Measurements from ENCODE around the gene CLDN15.
"Not testable (repeated sequence)": the region's sequence is repeated elsewhere in the genome, so short reads cannot be mapped to it uniquely, and the experiment has no call there.

CLDN15 gene

GRCh38 chr7:101222275-101222830, 15.2 kb downstream of the CLDN15 start:
- DNase-seq, result no peak

DNA sequence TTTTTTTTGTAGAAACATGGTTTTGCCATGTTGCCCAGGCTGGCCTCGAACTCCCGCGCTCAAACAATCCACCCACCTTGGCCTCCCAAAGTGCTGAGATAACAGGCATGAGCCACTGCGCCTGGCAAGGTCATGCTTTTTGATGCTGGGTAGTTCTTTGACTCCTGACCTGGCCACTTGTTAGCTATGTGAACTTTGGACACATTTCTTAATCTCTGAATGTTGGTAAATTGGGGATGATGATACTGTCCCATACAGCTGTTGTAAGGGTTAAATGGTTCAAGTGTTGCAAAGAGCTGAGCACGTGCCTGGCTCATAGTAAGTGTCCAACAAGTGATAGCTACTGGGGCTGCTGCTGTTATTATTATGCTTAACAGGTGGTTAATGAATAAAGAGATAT, 17.3 kb downstream of the CLDN15 start:
- DNase-seq, result no peak

DNA sequence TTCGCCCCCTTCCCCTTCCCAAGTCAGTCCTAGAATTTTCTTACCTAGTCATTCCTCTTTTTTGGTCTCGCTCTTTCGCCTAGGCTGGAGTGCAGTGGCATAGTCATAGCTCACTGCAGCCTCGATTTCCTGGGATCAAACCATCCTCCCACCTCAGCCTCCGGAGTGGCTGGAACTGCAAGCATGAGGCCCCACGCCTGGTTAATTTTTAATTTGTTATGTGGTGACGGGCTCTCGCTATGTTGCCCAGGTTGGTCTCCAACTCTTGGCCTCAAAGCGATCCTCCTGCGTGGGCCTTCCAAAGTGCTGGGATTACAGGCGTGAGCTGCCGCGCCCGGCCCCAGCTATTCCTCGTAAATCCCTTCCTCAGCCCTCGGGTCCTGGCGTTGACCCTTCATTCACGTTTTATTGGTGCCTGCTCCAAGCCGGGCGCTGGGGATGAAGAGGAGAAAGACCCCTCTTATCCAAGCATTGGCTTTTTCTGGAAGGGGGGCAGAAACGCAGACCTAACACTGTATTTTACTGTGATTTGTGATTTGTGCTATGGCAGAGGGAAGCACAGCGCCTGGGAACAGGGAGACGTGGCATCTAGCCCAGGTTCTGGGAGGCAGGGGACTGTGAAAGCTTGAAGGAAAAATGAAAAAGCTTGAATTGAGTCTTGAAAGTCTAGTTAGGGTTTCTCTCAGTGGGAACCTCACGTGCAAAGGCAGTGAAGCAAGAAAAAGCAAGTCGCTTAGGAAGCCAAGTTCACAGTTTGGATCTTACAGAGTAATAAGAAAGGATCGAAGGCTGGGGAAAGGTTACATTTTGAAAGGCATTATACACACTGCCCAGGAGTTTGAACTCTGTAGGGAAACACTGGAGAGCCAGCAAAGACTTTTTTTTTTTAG, 19.1 kb downstream of the CLDN15 start:
- no peak for DNase-seq

GRCh38 chr7:101217388-101218235, 20.0 kb downstream of the CLDN15 start, which contains the start of the genes PLOD3 and ZNHIT1:
Gene PLOD3 (minus strand): TSS chr7:101217581. CDS start chr7:101217274, 307 bp downstream.
Gene ZNHIT1 (plus strand): TSS chr7:101218165. CDS start chr7:101218196, 31 bp downstream.
- DNase-seq, result peak; percentile 87

GRCh38 chr7:101216860-101217387, 20.7 kb downstream of the CLDN15 start:
- peak; percentile 79 for DNase-seq

DNA sequence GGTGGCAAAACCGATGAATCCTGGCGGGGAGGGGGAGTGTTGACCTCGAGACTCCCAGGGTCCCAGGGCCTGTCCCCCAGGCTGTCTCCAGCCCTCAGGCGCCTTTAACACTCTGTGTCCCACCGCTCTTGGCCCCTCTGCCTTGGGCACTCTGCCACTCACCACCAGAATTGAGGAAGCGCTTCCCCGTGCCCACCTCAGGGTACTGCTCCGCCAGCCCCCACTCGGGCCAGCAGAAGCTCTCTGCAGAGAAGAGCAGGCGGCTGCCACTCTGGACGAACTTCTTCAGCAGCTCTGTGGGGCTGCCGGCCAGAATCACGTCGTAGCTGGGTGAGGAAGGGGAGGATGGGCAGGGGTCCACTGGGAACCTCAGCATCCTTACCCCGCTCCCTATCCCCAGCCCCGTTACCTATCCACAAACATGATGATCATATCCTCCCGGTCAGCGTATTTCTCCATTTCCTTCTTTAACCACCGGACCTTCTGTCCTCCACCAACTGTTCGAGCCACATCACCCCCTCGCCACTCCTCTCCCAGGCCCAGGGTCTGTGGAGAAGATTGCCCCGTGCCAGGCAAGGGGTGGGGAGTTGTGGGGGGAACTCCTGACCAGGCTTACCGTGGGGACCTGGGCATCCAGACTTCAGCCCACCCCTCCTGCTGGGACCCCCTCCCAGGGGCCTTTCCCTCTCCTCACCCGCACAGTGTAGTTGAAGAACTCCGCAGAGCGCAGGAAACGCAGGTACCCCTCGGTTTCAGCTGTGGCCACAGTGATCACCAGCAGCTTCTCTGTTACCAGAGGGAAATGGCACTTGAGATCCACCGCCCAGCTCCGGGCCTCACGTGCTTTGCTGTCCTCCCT, 21.4 kb downstream of the CLDN15 start:
- DNase-seq, result no peak

DNA sequence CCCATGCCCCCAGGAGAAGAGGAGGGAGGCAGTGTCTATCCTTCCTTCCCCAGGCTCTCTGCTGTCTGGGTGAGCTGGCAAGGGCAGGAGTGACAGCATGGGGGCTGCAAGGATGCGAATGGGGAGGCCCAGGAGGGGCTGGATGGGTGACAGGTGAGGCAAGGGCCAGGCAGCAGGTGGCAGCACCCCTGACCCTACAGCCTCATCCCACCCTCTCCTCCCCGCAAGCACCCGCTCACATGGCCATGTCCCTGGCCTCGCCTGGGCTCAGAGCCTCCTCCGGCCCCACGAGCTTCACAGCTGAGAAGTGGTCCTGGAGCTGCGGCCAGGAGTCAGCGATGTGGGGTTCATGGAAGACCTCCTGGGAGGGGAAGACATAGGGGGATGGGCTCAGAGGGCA, 25.6 kb downstream of the CLDN15 start:
- DNase-seq, result no peak

GRCh38 chr7:101211501-101211900, 26.1 kb downstream of the CLDN15 start:
- DNase-seq, result no peak

DNA sequence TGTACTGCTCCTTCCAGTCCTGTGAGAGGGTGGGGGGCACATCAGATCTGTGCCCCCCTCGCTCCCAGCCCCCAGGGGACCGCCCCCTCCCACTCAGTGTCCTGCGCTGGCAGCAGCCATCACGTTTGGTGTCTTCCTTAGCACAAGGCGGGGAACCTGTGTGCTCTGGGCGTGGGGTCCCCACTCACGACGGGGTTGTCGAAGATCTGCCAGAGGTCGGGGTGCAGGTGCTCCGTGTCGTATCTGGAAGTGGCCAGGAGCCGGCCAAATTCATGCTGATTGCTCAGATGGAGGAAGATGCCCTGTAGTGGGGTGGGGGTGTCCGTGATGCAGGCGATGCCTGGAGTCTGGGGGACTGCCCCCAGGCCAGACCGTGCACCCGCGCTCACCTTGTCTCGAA, 27.5 kb downstream of the CLDN15 start:
- no peak for DNase-seq

- DNase-seq, result no peak
Observed at GRCh38 chr7:101208794-101209193, 28.8 kb downstream of the CLDN15 start.

DNA sequence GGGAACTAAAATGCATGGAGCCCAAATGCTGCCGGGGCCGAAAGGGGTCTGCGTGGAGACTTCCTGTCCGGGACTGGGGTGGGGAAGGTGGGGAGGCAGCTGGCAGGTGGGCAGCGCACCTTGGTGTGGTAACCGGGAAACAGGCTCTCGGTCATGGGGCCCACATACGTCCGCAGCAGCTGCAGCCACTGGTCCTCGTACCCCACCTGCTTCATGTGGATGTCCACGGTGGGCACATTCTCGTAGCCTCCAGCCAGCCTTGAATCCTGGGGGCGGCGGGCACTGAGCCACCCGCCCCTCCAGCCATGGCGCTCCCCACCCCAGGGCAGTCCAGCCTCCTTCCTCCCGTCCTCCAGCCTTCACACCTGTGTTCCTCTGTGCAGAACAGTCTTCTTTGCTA, 30.1 kb downstream of the CLDN15 start:
- DNase-seq, result no peak

DNA sequence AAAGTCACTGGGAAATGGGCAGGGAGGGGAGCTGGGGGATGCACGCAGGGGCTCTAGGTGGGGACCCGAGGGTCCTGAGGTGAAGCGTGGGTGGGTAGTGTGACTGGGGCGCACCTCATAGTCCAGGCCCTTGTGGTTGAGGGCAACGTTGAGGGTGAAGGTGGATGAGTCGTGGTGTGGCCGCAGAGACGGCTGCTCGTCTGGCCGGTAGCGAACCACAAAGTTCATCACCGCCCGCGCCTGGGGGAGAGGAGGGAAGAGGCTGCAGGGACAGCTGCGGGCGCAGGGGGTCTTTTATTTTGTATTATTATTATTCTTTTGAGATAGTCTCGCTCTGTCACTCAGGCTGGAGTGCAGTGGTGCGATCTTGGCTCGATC, 30.9 kb downstream of the CLDN15 start:
- no peak for DNase-seq

GRCh38 chr7:101205901-101206664, 31.5 kb downstream of the CLDN15 start:
- no peak for DNase-seq

DNA sequence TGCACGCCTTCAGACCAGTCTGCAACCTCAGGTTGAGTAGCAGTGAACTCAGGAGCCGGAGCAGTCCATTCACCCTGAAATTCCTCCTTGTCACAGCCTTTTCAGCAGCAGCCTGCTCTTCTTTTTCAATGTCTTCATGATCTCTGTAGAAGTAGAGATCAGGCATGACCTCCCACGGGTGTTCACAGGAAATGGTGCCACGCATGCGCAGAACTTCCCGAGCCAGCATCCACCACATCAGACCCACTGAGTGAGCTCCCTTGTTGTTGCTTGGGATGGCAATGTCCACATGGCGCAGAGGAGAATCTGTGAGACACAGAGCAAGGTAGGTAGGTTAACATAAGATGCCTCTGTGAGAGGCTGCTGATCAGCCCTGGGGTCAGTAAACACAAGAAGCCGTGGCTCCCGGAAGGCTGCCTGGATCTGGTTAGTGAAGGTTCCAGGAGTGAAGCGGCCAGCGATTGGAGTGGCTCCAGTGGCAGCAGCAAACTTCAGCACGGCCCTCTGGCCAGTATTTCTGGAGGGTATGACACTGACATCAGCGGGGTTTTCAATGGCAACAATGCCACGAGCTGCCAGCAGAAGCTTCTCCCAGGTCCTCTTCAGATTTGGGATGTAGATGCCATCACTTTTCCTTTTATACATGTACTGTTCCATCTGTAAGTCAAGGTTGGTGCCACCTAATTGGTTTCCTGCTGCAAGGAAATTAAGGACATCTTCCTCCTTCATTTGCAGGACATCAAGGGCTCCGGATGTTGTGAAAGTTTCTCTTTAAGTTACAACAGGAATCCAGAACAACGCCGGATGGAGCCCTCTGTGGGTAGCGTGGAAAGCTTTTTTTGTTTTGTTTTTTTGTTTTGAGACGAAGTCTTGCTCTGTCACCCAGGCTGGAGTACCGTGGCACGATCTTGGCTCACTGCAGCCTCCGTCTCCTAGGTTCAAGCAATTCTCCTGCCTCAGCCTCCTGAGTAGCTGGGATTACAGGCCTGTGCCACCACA, 33.6 kb downstream of the CLDN15 start:
- DNase-seq, result not testable (repeated sequence)

GRCh38 chr7:101202603-101202918, 35.0 kb downstream of the CLDN15 start:
- no peak for DNase-seq

GRCh38 chr7:101201695-101202602, 35.7 kb downstream of the CLDN15 start:
- peak; percentile 60 for DNase-seq

GRCh38 chr7:101200862-101201599, 36.6 kb downstream of the CLDN15 start, which contains the start of gene MOGAT3:
Gene MOGAT3 (minus strand): TSS chr7:101201036. CDS start chr7:101200854, 182 bp downstream.
- DNase-seq, result no peak

GRCh38 chr7:101200504-101200861, 37.1 kb downstream of the CLDN15 start:
- DNase-seq, result no peak

All from right kidney (tissue), 1 donor.